Measurements from ENCODE around the gene SAMM50.

SAMM50 gene

DNA sequence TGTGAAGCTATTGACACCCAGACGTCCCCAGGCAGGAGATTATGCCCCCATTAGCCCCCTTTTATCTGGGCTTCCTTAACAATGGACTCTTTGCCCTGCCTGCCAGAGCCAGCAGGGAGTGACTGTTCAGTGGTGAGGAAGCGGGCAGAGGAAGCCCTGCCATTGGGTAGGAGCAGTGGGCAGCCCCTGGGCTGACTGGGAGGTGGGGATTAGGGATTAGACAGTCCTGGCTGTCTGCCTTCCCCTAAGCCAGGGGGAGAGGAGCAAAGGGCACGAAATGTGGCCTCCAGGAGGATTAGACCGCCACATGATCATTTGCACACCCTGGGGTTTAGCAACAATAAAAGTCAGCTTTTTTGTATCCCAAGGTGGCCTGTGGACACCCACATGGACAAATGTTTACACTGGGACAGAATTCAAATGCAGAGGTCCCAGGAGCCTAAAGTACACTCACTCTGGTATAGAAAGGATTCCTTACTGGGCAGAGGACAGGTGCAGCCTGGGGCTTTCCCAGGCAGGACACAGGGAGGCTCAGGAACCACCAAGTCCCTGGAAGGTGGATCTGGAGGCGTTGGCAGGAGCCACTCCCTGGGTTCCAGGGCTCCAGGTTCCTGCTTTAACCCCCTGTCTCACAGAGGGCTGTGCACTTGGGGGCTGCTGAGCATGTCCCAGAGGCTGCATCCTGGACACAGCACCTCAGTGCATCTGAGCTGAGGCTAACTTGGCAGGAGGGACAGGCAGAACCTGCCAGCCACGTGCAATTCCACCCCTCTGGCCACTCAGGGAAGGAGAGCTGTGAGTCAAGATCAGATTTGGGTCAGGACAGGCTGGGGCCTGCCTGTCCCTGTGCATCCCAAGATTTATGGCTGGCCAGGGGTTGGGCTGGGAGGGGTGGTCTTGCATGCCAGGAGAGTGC is 29.6 kb upstream of the SAMM50 start:
- TF ChIP-seq, protein P1, sequence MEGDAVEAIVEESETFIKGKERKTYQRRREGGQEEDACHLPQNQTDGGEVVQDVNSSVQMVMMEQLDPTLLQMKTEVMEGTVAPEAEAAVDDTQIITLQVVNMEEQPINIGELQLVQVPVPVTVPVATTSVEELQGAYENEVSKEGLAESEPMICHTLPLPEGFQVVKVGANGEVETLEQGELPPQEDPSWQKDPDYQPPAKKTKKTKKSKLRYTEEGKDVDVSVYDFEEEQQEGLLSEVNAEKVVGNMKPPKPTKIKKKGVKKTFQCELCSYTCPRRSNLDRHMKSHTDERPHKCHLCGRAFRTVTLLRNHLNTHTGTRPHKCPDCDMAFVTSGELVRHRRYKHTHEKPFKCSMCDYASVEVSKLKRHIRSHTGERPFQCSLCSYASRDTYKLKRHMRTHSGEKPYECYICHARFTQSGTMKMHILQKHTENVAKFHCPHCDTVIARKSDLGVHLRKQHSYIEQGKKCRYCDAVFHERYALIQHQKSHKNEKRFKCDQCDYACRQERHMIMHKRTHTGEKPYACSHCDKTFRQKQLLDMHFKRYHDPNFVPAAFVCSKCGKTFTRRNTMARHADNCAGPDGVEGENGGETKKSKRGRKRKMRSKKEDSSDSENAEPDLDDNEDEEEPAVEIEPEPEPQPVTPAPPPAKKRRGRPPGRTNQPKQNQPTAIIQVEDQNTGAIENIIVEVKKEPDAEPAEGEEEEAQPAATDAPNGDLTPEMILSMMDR (IDR thresholded peaks at IDR 0.05; ENCODE audit: low read depth, low read length) = no peak
- H3K4me3 ChIP-seq (ENCODE audit: low read depth, low read length) = no peak overlapping the region

DNA sequence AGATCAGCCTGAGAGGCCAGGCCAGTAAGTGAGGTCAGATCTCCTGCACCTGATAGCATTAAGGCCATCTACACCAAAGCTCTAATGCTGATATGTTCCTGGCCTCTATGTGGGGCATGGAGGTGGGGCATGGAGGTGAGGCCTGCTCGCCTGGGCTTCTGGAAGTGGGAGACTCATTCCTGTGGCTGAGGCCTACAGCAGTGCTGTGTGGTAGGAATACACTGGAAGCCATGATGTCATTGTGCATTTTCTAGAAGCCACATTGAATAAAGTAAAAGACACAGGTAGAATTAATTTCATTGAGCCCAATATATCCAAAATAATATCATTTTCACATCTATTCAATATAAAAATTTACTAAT is 28.9 kb upstream of the SAMM50 start:
- no peak overlapping the region for H3K4me3 ChIP-seq (ENCODE audit: low read depth, low read length)
- TF ChIP-seq, protein P1 (IDR thresholded peaks at IDR 0.05; ENCODE audit: low read depth, low read length) = no peak

DNA sequence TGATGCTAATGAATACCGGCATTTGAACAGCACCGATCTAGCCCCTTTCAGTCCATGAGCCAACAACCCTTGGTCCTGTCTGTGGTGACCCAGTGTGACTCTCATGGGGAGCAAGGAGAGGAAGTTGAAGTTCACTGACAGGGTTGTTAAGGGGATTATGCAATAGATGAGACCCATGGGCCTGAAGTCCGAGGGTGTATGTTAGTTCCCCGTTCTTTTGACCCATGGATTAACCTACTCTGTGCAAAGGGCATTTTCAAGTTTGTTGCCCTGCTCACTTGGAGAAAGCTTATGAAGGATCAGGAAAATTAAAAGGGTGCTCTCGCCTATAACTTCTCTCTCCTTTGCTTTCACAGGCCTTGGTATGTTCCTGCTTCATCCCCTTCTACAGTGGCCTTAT is 26.8 kb upstream of the SAMM50 start:
- TF ChIP-seq, protein P1 (IDR thresholded peaks at IDR 0.05; ENCODE audit: low read depth, low read length) = no peak
- no peak overlapping the region for H3K4me3 ChIP-seq (ENCODE audit: low read depth, low read length)

DNA sequence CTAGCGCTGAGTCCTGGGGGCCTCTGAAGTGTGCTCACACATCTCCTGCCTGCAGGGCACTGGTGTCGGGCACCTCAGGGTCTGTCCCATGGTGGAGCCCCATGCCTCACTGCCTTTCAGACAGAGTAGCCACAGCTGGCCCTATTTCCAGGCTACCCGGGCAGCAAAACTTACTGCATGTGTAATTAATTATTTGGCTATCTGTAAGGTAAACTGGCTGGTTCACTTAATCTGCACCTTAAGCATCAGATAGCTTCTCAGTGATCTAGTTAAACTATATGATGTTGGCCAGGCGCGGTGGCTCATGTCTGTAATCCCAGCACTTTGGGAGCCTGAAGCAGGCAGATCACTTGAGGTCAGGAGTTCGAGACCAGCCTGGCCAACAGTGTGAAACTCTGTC is 26.3 kb upstream of the SAMM50 start:
- TF ChIP-seq, protein P1 (IDR thresholded peaks at IDR 0.05; ENCODE audit: low read depth, low read length) = no peak
- no peak overlapping the region for H3K4me3 ChIP-seq (ENCODE audit: low read depth, low read length)

DNA sequence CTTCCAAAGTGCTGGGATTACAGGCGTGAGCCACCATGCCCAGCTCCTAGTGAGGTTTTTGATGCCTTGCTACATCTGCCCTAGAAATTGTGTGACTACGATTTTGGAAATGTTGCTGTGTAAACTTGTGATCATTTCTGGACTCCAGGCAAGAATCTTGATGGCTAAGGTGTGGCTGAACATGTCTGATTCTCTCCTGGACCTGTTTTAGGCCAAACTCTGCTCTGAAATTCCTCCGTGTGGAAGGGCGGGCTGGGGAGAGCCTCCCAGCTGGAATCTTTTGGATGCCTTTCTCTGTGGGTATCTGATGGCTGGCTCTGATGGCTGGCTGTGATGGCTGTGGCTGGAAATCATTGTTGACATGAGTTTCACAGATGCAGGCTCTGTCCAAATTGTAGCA is 23.5 kb upstream of the SAMM50 start:
- TF ChIP-seq, protein P1 (IDR thresholded peaks at IDR 0.05; ENCODE audit: low read depth, low read length) = no peak
- H3K4me3 ChIP-seq (ENCODE audit: low read depth, low read length) = no peak overlapping the region

DNA sequence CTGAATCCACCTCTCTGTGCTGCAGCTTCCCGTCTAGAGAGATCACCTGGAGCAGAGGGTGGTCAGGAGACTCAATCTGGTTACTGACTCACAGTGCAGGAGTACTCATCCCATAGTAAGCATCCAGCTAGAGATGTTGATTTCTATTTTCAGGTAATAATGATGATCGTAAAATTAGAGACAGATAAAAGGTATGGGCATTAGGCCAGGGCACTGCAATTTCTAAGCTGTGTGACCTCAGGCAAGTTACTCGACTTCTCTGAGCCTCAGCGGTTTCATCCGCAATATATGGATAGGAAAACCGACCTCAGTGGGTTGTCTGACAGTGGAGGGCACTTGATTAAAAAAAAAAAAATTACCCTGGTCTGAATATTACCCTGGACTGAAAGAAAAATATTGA is 13.8 kb upstream of the SAMM50 start:
- H3K4me3 ChIP-seq (ENCODE audit: low read depth, low read length) = no peak overlapping the region
- TF ChIP-seq, protein P1 (IDR thresholded peaks at IDR 0.05; ENCODE audit: low read depth, low read length) = no peak

DNA sequence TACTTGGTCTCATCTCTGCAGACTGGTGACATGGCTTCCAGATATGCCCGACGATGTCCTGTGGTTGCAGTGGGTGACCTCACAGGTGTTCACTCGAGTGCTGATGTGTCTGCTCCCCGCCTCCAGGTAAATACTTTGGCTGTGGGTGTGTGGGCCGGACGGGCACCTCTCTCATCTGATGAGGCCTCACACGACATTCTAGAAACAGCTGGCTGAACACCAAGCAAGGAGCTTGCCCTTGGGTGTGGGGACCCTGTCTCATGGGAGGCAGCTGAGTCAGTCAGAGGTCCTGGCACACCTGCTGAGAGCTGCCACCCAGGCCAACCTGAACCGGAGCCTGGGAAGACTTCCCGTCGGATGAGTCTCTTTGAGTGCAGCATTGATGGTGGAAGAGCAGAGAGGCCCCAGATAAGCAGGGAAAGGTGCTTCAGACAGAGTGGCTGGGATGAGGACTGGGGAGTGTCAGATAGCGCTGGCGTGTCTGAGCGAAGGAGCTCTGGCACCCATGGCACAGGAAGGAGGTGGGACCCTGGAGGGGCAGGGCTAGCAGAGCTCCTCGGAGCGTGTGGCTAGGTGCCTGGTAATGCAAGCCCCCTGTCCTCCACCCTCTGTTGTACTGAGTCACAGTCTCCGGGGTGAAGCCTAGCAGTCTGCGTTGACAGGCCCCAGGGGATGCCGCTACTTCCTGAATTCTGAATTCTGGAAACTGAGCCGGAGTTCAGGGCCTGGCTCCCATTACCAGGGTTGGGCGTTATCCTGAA is 10.4 kb upstream of the SAMM50 start:
- no peak overlapping the region for H3K4me3 ChIP-seq (ENCODE audit: low read depth, low read length)
- TF ChIP-seq, protein P1 (IDR thresholded peaks at IDR 0.05; ENCODE audit: low read depth, low read length) = no peak

All from WI38 (cell line).